Rectal smooth muscle tissue (tissue), 1 donor: ENCODE results near the gene ZG16B.

Experiments
- H3K27ac ChIP-seq: one replicate; pipeline ENCODE4 v1.7.0; 2013; ENCODE audit warnings: low read depth, low read length, inconsistent platforms
- H3K27me3 ChIP-seq: one replicate; pipeline ENCODE4 v1.7.0; 2013; ENCODE audit warnings: low read length; ENCODE audit not compliant: control insufficient read depth, insufficient read depth
- H3K36me3 ChIP-seq: one replicate; pipeline ENCODE4 v1.7.0; 2013; ENCODE audit warnings: low read length; ENCODE audit not compliant: control insufficient read depth, insufficient read depth
- H3K4me1 ChIP-seq: one replicate; pipeline ENCODE4 v1.7.0; 2013; ENCODE audit warnings: low read length; ENCODE audit not compliant: control insufficient read depth, insufficient read depth
- H3K4me3 ChIP-seq: one replicate; pipeline ENCODE4 v1.7.0; 2013; ENCODE audit warnings: low read length
- H3K9ac ChIP-seq: one replicate; pipeline ENCODE4 v1.7.0; 2013; ENCODE audit warnings: low read length

ZG16B gene

GRCh38 chr16:2791174-2791573 is 38.9 kb upstream of the ZG16B start:
- Histone ChIP-seq H3K4me3 (no peak overlapping the region), H3K27me3 (peaks cover 8% of the 10 kb centered on the region), H3K9ac (no peak overlapping the region), H3K27ac (no peak overlapping the region), H3K4me1 (no peaks in the 10 kb centered on the region), H3K36me3 (no peaks in the 10 kb centered on the region)

- Histone ChIP-seq H3K9ac (no peak overlapping the region), H3K27ac (no peak overlapping the region), H3K4me3 (no peak overlapping the region), H3K4me1 (no peaks in the 10 kb centered on the region), H3K36me3 (no peaks in the 10 kb centered on the region), H3K27me3 (peaks cover 2% of the 10 kb centered on the region)
Measured at GRCh38 chr16:2792940-2793339, 37.2 kb upstream of the ZG16B start.

- no peak overlapping the region for H3K9ac ChIP-seq
- no peaks in the 10 kb centered on the region for H3K4me1 ChIP-seq
- H3K27me3 ChIP-seq = no peaks in the 10 kb centered on the region
- H3K27ac ChIP-seq = no peak overlapping the region
- H3K36me3 ChIP-seq = no peaks in the 10 kb centered on the region
- no peak overlapping the region for H3K4me3 ChIP-seq
Measured at GRCh38 chr16:2795395-2796143, 34.5 kb upstream of the ZG16B start.

- Histone ChIP-seq H3K4me3 (no peak overlapping the region), H3K4me1 (no peaks in the 10 kb centered on the region), H3K9ac (no peak overlapping the region), H3K36me3 (no peaks in the 10 kb centered on the region), H3K27me3 (no peaks in the 10 kb centered on the region), H3K27ac (no peak overlapping the region)
Measured at GRCh38 chr16:2798723-2799204, 31.3 kb upstream of the ZG16B start.

- Histone ChIP-seq H3K4me1 (no peaks in the 10 kb centered on the region), H3K36me3 (no peaks in the 10 kb centered on the region), H3K27me3 (no peaks in the 10 kb centered on the region), H3K4me3 (no peak overlapping the region), H3K9ac (no peak overlapping the region), H3K27ac (no peak overlapping the region)
Measured at GRCh38 chr16:2799205-2799858, 30.8 kb upstream of the ZG16B start.

- Histone ChIP-seq H3K27ac (no peak overlapping the region), H3K4me3 (no peak overlapping the region)
Measured at GRCh38 chr16:2799859-2800226, 30.3 kb upstream of the ZG16B start.

GRCh38 chr16:2803545-2804195 is 26.4 kb upstream of the ZG16B start:
- no peaks in the 10 kb centered on the region for H3K36me3 ChIP-seq
- H3K27ac ChIP-seq = no peak overlapping the region
- H3K4me3 ChIP-seq = no peak overlapping the region
- H3K4me1 ChIP-seq = no peaks in the 10 kb centered on the region
- no peak overlapping the region for H3K9ac ChIP-seq
- H3K27me3 ChIP-seq = no peaks in the 10 kb centered on the region

More at GRCh38 chr16:2799859-2800226, 30.3 kb upstream of the ZG16B start:
- H3K36me3 ChIP-seq = no peaks in the 10 kb centered on the region
- H3K27me3 ChIP-seq = no peaks in the 10 kb centered on the region
- H3K4me1 ChIP-seq = no peaks in the 10 kb centered on the region
- H3K9ac ChIP-seq = no peak overlapping the region

- Histone ChIP-seq H3K27me3 (no peaks in the 10 kb centered on the region), H3K27ac (no peak overlapping the region), H3K9ac (no peak overlapping the region), H3K36me3 (no peaks in the 10 kb centered on the region), H3K4me1 (no peaks in the 10 kb centered on the region), H3K4me3 (no peak overlapping the region)
Measured at GRCh38 chr16:2804728-2805127, 25.4 kb upstream of the ZG16B start.

GRCh38 chr16:2806286-2806685 is 23.8 kb upstream of the ZG16B start:
- Histone ChIP-seq H3K27ac (no peak overlapping the region), H3K27me3 (no peaks in the 10 kb centered on the region), H3K9ac (no peak overlapping the region), H3K4me1 (no peaks in the 10 kb centered on the region), H3K36me3 (no peaks in the 10 kb centered on the region), H3K4me3 (no peak overlapping the region)

GRCh38 chr16:2808181-2808580 is 21.9 kb upstream of the ZG16B start:
- no peak overlapping the region for H3K9ac ChIP-seq
- H3K27ac ChIP-seq = no peak overlapping the region
- no peak overlapping the region for H3K4me3 ChIP-seq
- H3K4me1 ChIP-seq = no peaks in the 10 kb centered on the region
- peaks cover 2% of the 10 kb centered on the region for H3K27me3 ChIP-seq
- H3K36me3 ChIP-seq = no peaks in the 10 kb centered on the region

- Histone ChIP-seq H3K9ac (no peak overlapping the region), H3K4me3 (no peak overlapping the region), H3K27me3 (peaks cover 2% of the 10 kb centered on the region), H3K36me3 (no peaks in the 10 kb centered on the region), H3K27ac (no peak overlapping the region), H3K4me1 (no peaks in the 10 kb centered on the region)
Measured at GRCh38 chr16:2809149-2809760, 20.8 kb upstream of the ZG16B start.

GRCh38 chr16:2810651-2811050 is 19.5 kb upstream of the ZG16B start:
- peaks cover 2% of the 10 kb centered on the region for H3K27me3 ChIP-seq
- H3K4me1 ChIP-seq = no peaks in the 10 kb centered on the region
- H3K27ac ChIP-seq = no peak overlapping the region
- no peak overlapping the region for H3K4me3 ChIP-seq
- H3K9ac ChIP-seq = no peak overlapping the region
- no peaks in the 10 kb centered on the region for H3K36me3 ChIP-seq
